Skin of body (tissue), 3 donors: Measurements from ENCODE around the gene EDN1. TPM values are rescaled to one million over a fixed set of nuclear protein-coding genes. Genes with fewer than 3 reads are reported as not detected.

Experiments
- DNase-seq: peaks from one replicate; lab custom pipeline; 2025; lab: John Stamatoyannopoulos, UW
- small RNA-seq: library from RNA; depleted of rRNA; stranded (forward); fragments of <200 nt; gene quantifications from one replicate; pipeline ENCODE3, GENCODE V24; 2014; ENCODE audit warnings: low replicate concordance
- total RNA-seq: library from RNA; depleted of rRNA; stranded (reverse); fragments of >200 nt; gene quantifications from one replicate; pipeline ENCODE4 v1.2.3, GENCODE V29; 2014

EDN1 gene
- total RNA-seq, 1 donor from 2014 or later, result 6.3 TPM

- DNase-seq, result no peak
Observed at GRCh38 chr6:12344961-12345693, 55.0 kb downstream of the EDN1 start.

GRCh38 chr6:12345694-12346058, 55.5 kb downstream of the EDN1 start:
- DNase-seq, result no peak

Small RNA genes within 50 kb of the gene (small RNA-seq; reads per million reads assigned to genes)
- not detected for gene SUMO2P12
